Activated CD8-positive, alpha-beta memory T cell treated with anti-CD3 and anti-CD28 coated beads, Interleukin-2, amount 50 U/mL, for 1 hour (primary cell): ENCODE data around the gene OBP2A.
A peak's percentile ranks its signal among the peaks of the same experiment; 100 is the strongest.
"Not testable (repeated sequence)": the region's sequence is repeated elsewhere in the genome, so short reads cannot be mapped to it uniquely, and the experiment has no call there.

Experiments
- DNase-seq: peaks from one replicate; pipeline ENCODE4 v3.0.0-alpha.2; 2020; ENCODE audit errors: extremely low read depth

The OBP2A gene, protein sequence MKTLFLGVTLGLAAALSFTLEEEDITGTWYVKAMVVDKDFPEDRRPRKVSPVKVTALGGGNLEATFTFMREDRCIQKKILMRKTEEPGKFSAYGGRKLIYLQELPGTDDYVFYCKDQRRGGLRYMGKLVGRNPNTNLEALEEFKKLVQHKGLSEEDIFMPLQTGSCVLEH

DNA sequence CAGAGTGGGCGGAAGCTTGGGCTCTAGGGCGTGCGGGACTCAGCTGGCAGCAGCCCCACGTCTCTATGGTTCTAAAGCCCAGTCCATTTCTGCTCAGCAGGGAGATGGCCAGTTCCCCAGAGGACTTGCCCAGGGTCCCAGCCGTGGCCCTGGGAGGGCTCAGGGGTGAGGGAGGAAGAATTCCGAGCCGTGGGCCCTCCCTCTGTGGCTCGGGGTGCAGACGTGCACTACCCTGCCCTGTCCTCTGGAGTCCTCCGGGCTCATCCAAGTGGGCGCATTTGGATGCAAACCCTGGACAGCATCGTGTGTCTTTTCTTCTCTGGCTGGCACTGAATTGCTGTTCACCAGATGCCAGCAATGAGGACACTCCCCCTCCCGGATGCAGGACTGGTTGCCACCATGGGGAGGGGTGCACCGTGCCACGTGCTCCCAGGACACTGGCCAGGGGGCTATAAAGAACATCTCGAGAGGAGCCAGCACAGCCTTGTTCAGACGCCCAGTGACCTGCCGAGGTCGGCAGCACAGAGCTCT, at the start of gene OBP2A:
Gene OBP2A, plus strand, starts transcription at position 481 of the 531 bp plus-strand sequence. CDS start 55 bp downstream, outside the sequence.
- not testable (repeated sequence) for DNase-seq

DNA sequence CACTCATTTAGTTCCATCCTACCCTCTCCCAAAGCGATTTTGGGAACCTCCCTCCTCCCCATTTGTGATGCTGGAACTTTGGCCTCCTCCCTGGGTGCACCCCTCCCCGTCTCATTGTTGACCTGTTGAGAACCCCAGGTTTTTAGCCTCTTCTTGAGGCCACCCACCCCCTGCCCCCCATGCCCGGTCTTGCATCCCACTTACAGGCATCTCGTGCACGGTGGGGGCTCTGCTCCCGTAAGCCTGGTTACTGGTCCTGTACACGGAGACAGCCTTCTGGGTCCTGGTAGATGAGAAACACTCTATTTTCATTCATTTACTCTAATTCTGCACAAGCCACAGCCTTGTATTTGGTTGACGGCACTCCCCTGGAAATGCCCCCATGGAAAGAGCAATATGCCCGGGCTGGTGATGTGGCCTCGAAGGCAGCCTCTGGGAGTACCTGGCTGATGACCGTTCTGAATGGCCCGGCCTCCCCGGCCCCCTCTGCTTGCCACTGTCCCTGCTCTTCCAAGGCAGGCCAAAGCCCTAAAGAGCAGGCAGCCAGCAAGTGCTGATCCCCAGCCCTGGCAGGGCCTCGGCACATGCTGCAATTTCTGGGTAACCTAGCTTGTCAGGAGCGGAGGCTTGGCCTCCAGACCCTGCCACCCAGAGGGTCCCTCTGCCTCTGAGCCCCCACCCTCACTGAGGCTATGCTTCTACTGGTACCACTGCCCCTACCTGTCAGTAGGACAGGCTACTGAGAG, 47.4 kb upstream of the OBP2A start:
- DNase-seq = no peak

DNA sequence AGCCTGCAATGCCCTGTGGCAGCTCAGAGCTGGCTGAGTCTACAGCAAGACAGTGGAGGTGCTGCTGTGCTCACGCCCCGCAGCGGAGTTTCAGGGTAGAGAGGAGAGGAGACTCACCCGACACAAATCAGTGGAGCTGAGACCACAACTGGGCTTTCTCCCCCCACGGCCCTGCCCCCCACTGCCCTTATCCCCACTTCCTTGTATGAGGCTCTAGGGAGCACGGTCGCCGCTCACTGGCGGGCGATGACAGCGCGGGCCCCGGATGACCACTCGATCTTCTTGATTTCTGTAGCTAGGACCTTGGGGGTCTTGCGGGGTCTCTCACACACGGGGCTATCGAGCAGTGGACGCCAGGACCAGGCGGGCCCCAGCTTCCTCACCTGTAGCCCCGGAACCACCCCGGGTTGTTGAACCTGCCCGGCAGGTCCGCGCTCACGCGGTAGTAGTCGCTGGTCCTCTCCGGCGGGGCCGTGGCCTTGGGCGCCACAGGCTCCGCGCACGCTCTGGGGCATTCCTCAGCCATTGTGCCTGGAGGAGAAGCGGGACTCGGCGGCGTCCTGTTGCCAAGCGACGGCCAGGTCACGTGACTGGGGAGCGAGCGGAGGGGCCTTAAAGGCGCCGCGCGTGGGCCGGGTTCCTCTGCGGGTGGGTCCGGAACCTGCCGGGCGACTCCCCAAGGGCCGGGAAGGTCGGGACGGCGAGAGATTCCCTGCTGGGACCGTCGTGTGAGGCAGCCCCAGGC, 46.4 kb upstream of the OBP2A start:
- DNase-seq = peak; percentile 74

DNA sequence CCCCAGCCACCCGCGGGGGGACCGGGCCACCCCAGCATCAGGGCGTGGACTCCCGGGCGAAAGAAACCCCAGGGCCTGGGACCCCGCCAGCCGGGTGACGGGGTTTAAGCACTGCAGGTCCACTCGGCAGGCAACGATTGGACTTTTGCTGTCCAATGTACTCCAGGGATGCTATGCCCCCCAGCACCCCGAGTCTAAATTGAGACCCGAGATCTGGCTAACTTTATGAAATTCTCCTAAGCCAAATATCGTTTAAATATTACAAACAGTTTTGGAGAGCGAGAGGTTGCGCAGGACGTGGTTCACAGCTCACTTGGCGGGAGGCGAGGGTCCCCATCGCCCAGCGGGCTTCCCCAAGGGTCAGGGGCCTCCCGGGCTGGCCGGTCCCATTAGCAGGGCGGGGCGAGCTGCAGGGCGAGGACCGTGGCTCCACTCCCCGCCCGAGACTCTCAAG, 45.8 kb upstream of the OBP2A start:
- DNase-seq = no peak

DNA sequence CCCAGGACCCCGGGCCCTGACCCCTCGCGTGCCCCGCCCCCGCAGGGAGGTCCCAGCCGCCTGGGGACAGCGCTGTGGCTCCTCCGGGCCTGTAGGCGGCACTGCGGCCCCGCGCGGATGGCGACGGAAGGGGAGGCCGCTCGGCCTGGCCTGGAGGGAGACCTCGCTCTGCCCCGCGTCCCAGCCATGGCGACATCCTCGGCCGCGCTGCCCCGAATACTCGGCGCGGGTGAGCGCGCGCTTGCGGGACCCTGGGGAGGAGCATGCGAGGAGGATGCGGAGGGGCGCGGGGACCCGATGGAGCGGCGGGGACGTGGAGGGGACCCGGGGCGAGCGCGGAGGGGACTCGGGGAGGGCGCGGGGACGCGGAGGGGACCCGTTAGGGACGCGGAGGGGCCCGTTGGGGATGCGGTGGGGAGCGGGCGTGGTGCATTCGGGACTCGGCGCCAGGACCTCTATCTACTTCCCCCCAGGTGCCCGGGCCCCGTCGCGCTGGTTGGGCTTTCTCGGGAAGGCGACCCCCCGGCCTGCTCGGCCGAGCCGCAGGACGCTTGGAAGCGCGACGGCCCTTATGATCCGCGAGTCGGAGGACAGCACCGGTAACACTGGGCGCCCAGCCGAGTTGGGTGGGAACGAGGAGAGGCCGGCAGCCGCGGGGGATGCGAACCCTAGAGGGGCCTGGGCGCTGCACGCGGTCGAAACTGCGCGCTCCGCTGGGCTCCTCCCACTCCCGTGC, 45.2 kb upstream of the OBP2A start, which contains the start of gene MRPS2:
Gene MRPS2, plus strand, starts transcription at position 158 of the 736 bp plus-strand sequence. Its CDS starts 29 bp downstream, at position 187.
- DNase-seq = peak; percentile 30

DNA sequence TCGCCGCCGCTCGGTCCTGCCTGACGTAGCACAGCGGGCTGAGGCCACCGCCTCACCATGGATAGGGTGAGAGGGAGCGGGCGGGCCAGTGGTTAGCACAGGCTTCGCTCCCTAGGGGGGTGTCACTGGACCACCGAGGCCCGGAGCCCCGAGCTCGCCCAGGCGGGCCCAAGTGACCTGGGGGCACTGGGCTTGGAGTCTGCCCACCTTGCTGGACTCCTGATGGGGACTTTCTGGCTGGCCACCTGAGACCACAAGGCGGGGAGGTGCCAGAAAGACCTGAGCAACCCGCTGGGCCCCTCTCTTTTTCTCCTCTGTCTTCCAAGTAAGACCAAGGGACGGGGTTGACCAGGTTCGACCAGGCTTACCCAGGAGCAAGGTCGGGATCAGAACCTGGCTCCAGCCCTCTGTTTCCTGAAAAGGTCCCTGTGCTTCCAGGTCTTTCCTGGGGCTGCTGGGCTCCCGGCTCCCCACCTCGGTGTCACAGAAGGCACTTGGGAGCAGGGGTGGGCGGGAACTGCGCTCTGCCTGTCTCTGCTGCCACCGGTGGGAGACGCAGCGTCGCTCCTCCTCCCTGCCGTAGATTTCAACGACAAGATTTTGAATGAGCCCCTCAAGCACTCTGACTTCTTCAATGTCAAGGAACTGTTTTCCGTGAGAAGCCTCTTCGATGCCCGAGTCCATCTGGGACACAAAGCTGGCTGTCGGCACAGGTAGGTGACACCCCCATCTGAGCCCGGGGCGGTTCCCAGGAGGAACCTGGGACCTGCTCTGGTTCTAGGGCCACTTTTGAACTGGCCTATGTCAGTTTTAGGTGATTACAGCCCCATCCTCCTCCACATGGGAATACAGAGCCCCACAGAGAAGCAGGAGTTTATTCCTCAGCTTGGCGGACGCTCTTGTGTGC, 44.4 kb upstream of the OBP2A start:
- no peak for DNase-seq

DNA sequence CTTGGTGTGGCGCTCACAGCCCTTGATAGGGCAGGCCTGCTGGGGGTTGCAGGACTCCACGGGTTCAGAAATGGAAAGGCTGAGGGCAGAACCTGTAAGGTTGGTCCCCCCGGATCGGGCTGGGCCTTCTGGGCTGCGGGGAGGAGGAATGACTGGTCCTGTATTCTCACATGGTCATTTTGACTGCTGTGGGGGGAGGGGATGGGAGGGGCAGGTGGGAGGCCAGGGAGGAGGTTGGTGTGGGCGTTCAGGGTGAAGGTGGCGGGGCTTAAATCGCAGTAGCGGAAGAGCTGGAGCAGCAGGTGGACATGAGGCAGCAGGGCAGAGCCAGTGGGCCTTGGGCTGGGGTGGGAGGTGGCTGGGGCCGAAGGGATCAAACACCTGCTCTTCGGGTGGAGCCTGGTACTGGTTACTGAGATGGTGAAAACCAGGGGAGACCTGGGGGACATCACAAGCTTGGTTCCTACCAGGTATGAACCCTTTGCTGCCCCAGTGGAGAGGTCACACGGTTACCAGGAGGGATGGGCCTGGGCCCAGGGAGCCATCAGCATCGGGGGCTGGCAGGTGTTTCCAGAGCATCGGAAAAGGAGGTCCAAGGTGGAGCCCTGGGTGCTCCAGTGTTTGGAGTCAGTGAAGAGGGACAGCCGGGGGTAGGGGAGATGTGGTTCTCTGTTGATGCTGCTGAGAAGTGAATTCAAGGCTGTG, 43.6 kb upstream of the OBP2A start:
- DNase-seq = no peak

DNA sequence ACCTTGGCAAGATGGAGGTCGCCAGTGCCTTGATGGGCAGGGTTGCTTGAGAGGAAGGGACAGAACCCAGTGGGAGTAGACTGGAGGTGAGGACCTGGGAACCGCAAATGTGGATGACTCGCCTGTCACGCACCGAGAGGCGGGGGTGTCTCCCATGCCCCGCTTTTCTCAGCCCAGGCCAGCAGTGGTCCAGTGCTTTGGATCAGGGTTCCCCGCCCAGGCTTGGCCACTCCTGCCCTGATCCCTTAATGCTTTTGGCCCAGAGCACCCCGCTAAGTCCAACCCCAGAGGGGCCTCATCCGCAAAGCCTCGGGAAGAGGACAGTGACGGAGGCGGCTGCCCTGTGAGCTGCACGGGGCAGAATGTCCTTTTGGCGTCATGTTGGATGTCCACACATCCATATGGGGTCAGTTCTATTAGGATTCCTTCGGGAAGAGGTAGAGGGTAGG, 43.0 kb upstream of the OBP2A start:
- DNase-seq = no peak

DNA sequence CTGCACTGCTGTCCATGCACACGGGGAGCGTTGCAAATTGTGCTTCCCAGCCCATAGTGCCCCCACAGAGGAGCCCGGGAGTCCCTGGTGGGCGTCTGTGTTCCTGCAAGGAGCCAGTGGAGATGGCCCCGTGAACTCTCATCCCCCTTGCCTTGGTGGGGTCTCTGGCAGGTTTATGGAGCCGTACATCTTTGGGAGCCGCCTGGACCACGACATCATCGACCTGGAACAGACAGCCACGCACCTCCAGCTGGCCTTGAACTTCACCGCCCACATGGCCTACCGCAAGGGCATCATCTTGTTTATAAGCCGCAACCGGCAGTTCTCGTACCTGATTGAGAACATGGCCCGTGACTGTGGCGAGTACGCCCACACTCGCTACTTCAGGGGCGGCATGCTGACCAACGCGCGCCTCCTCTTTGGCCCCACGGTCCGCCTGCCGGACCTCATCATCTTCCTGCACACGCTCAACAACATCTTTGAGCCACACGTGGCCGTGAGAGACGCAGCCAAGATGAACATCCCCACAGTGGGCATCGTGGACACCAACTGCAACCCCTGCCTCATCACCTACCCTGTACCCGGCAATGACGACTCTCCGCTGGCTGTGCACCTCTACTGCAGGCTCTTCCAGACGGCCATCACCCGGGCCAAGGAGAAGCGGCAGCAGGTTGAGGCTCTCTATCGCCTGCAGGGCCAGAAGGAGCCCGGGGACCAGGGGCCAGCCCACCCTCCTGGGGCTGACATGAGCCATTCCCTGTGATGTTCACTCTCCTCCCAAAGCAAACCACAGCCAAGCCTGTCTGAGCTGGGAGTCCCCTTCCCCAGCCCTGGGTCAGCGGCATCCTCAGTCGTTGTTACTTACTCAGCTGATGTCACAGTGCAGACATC, 42.3 kb upstream of the OBP2A start:
- no peak for DNase-seq

DNA sequence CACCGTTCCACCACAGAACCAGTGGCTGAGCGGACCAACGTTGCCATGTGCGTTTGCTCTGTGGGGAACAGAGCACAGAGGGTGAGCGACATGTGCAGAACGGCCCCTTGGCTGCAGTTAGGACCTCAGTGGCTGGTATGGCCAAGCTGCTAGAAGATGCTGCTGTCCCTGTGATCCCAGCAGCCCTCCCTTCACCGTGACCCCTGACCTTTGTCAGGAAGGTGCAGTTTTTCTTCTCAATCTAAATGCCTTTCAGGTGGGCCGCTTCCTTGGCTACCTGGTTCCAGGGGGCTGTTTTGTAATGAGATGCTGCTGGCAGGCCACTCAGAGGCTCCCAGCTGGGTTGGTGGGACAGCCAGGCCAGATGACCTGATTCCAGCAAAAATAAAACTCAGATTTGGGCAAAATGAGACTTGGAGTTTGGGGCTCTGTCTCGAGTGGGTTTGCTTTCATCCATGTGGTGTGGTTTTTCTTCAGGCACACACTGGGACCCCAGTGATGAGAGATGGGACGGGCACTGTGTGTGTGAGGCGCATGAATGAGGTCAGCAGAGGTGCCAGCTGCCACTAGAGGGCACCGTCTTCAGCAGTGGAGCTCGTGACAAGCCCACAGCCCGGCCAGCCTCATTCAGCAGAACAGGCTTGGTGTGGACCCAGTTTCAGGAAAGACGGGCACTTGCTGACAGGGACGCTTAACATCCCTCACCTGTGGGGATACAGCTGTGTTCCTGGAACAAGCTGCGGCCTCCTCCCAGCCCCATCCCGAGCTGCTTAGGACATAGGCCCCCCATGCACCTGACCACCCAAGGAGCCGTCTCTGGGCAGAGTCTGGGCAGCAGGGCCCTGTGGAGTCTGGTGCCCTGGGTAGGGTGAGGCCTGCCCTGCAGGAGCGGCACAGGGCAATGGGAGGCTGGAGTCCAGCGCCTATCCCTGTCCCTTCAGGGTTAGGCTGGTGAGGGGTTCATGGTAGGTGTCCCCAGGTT, 41.4 kb upstream of the OBP2A start:
- no peak for DNase-seq

DNA sequence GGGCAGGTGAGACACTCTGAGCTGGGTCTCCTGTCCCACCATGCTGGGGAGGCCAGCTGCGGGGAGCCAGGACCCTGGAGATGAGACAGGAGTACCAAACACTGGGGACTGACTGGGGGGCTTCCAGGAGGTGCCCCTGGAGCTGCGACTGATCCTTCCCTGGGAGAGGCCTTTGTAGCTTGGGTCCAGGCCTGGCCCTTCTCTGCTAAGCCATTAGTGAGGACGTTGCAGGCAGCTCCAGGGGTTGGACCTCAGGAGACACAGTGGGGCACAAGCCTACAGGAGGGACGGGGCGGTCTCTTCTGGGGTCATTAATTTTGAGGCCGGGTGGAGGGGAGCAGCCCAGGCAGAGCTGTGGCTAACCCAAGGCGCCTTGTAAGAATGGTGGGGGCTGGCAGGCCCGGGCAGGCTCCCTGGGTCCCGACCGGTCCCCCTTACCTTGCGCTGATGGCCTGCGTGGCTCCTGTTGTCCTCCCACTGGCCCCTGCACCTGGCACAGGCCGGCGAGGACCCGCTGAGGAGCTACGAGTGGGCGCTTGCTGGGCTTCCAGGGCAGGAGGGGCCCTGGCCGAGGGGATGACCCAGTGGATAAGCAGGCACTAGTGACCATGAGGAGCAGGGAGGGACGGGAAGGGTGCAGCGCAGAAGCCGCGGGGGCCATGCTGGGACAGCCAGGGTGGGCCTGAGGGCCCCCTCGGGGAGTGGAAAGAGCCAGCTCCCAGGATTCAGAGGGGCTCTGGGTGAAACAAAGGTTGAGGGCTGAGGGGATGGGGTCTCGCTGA, 40.3 kb upstream of the OBP2A start:
- no peak for DNase-seq

DNA sequence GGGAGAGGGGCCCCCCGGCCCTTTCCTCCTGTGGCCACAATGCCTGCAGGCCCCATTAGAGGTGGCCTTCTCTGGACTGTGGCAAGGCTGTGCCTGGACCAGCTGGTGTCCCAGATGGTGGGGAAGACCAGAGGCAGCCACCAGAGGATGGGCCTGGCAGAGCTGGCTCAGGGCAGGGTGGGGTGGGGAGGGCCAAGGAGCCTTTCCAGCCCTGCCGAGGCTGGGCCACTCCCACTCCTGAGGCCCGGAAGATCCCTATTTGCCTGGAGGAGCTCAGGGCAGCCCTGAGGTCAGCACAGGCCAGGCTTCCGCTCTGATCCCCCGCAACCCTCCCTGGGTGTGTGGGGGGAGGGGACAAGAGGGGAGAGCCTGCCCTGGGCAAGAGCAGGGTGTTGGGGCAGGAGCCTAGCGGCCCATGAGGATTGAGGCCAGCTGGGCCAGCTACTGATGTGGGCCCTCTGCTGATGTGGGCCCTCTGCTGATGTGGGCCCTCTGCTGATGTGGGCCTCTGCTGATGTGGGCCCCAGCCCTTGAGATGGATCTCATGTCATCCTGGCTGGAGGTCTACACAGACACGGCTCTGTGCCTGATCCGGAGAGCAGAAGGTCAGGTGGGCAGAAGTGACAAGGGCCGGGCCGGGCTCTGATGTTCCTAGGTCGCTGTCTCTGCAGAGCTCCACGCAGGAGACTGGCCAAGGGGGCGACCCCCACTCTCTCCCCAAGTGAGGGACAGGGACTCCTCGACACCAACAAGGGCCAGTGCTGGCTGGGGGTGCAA, 39.4 kb upstream of the OBP2A start:
- DNase-seq = no peak

DNA sequence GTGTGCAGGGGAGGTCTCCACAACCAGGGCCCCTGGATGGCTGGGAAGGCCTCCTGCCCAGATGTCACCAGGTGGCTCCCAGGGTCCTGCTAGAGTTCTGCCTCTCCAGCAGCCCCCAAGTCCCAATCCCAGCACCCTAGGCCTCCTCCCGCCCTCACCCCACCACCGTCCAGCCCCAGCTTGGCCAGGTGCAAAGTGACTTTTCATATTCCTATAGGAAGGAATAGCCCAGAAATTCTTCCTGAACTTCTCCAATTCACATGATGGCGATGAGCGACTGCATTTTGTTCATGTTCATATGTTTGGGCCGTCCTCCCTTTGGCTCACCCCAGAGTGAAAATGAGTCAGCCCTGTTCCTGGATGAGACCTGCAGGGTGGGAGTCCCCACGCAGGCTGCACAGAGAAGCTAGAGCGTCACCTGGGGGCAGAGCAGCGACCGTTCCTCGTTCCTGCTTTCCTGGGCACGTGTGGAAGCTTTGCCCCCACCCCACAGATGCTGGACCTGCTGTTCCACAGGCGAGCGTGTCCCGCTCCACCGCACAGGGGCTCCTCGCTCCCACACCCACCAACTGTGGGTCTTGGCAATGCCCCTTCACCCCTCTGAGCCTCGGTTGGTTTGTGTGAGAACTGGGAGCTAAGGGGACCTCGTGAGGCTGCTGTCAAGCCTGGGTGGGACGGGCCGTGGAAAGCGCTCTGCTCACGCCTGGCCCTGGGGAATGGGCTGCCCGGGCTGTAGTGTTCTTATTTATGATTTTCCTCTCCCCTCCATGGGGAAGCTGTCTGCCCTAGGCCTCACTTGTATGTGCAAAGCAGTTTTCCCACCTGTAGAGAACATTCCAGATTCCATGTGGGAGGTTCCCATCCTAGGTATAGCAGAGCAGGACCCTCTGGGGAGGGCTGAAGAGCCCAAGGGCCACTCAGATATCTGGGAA, 38.6 kb upstream of the OBP2A start:
- DNase-seq = no peak

DNA sequence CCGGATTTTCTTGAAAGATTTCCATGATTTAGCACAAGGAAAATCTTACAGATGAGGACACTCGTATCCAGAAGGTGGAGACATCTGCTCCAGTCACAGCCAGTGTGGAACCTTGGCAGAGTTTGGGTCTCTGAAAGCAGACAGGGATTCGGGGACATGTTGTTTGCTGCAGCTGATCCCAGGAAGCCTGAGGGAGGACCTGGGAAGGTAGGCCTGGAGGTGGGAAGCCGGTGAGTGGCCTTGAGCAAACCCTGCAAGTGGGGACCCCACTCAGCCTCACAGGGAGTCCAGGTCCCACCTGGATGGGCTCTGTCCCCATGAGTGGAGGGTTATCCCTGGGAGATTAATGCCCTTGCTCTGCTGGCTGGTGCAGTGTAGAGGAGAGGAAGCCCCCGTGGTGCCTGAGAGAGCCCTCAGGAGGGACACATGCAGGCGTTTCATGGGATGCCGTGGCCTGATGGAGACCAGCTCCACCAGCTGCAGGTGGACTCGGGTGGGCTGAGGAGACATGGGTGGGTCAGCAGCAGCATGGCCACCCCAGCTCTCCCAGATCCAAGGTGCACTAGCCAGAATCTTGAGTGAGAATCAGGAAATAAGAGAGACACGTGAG, 37.6 kb upstream of the OBP2A start:
- no peak for DNase-seq

DNA sequence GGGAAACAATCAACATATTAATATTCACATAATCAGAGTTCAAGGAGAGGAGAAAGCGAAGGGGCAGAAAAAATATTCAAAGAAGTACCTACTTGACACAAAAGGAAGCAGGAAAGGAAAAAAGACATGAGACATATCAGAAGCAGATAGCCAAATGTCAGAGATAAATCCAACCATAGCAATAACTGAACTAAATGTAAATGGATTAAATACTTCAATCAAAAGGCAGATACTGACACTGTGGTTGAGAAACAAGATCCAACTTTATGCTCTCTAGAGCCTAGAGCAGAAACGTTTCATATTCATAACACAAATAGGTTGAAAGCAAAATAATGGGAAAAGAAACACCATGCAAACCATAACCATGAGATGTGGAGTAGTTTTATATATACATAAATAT, 36.5 kb upstream of the OBP2A start:
- DNase-seq = no peak
